GM12891 (cell line): ENCODE data around the gene UPP2.

Experiments used
- POLR2A ChIP-seq: IDR thresholded peaks from 2 replicates; pipeline ENCODE4 v1.6.1; 2011; ENCODE audit warnings: low read depth, low read length, control low read depth
- POLR2AphosphoS5 ChIP-seq: IDR thresholded peaks from 2 replicates; pipeline ENCODE4 v1.6.1; 2011; ENCODE audit warnings: low read depth, low read length, control low read depth

- TF ChIP-seq POLR2AphosphoS5 (no peak), POLR2A (no peak)
These were observed 83.1 kb downstream of the UPP2 start for GRCh38 chr2:158184556-158185343.
